NCI-H2081 treated with DMSO at 0.1 percent for 48 hours (cell line): Measurements from ENCODE around the gene UBXN6.

Experiments
- DNase-seq: peaks from one replicate; lab custom pipeline; 2025; lab: John Stamatoyannopoulos, UW

Gene UBXN6

DNA sequence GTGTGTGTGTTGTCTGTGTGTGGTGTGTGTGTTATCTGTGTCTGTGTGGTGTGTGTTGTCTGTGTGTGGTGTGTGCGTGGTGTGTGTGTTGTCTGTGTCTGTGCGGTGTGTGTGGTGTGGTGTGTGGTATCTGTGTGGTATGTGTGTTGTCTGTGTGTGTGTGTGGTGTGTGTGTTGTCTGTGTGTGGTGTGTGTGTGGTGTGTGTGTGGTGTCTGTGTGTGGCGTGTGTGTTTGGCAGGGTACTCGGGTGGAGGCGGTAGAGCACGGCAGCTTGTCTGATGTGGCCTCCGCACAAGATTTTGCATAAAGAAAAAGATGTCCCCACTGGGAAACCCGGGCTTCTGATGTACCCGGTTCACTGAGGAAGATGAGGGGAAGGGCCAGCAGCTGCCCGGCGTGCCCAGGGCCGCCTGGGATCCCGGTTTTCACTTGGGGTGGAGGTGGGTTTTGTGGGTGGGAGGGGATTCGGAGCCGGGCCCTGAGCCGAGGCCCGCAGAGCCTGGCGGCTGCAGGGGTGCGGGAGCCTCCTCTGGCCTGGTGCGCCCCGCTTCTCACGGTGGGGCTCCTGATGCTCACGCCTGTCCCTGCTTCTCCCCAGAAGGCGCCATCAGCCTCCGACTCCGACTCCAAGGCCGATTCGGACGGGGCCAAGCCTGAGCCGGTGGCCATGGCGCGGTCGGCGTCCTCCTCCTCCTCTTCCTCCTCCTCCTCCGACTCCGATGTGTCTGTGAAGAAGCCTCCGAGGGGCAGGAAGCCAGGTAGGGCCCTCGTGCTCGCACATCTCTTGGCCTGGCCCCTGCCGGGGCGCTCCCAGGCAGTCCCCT, 35.7 kb upstream of the UBXN6 start:
- DNase-seq: no peak

GRCh38 chr19:4492337-4493103, 34.9 kb upstream of the UBXN6 start:
- DNase-seq: no peak

- no peak for DNase-seq
Observed at GRCh38 chr19:4491446-4491845, 33.9 kb upstream of the UBXN6 start.

DNA sequence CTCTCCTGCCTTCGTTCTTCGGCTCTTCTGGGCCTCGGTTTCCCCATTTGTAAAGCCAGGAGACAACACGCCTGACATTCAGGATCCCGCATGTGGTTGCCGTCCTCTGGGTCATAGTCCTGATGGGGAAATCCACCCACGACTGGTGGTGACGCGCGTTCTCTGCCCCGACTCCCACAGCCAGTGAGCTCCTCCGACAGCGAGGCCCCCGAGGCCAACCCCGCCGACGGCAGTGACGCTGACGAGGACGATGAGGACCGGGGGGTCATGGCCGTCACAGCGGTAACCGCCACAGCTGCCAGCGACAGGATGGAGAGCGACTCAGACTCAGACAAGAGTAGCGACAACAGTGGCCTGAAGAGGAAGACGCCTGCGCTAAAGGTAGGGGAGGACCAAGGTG, 30.9 kb upstream of the UBXN6 start:
- no peak for DNase-seq

- DNase-seq: no peak
Observed at GRCh38 chr19:4487572-4487971, 30.0 kb upstream of the UBXN6 start.

DNA sequence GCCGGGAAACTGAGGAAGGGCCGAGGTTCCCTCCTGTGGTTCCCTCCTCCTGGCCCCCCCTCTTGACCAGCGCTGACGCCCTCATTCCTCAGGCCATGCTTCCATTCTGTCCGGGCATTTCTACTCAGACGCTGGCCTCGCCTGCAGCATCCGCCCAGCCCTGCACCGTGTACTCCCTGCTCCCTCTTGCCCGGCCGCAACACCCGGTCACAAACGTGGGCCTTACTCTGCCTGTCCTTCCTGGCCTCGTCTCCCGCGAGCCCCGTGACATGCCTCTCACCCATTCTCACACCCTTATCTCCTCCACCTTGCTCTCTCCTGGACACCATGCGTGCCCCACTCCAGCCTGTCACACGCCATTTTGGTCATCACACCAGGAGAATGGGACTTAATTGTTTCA, 25.8 kb upstream of the UBXN6 start:
- DNase-seq: no peak

GRCh38 chr19:4482721-4483364, 25.2 kb upstream of the UBXN6 start:
- DNase-seq: no peak

DNA sequence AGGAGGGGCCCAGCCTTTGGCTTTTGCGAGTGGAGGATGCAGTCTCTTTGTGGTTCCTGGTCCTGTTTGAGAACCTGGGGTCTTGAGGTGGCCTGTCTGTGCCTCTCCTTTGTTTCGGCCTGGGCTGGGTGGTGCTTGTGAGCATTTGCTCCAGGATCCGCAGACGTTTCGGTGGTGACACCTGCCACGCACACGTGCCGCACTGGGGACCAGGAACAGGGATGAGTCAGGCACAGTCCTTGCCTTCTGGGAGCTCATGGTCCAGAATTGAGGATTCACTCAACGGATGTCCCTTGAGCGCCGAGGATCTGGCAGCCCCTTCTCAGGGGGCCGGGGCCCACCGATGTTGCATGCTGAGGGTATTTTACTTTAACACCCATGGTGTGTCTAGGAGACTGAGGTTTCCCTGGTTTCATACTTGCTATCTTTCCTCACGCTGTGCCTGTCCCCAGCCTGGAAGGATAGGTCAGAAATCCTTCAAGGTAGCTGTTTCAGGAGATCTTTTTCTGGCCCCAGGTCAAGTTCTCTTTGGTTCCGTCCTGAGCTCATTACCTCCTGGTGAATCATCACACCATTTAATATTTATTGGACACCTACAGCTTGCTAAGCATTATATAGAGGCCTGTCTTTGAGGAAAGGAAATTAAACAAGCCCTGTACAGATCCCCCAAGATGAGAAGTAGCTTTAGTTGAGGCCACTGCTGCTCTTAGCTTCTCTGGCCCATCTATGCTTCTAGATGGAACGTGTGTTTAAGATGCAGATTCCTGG, 19.6 kb upstream of the UBXN6 start:
- no peak for DNase-seq

DNA sequence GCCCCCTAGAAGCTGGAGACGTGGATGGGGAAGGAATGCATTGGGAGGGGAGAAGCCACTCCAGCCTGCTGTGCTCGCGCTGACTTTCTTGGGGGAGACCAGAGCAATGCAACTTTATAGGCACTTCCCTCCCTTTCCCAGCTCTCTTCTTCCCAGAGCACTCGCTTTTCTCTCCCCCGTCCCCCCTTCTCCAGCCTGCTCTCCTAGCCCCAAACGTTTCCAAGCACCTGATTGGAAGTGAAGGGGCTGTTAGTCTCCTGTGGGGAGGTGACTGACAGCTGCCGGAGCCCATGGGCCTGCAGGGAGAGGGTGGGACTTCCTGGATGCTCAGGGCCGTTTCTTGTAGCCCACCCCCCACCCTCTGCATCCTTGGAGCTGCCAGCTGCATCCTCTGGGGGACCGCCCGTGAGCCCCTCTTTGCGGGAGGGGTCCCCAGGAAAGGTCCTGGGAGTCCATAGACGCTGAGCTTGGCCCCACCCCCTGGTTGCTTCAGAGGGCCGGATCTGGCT, 17.0 kb upstream of the UBXN6 start:
- peak; percentile 48 for DNase-seq

- no peak for DNase-seq
Observed at GRCh38 chr19:4473763-4474513, 16.3 kb upstream of the UBXN6 start.

GRCh38 chr19:4473011-4473762, 15.6 kb upstream of the UBXN6 start:
- no peak for DNase-seq

DNA sequence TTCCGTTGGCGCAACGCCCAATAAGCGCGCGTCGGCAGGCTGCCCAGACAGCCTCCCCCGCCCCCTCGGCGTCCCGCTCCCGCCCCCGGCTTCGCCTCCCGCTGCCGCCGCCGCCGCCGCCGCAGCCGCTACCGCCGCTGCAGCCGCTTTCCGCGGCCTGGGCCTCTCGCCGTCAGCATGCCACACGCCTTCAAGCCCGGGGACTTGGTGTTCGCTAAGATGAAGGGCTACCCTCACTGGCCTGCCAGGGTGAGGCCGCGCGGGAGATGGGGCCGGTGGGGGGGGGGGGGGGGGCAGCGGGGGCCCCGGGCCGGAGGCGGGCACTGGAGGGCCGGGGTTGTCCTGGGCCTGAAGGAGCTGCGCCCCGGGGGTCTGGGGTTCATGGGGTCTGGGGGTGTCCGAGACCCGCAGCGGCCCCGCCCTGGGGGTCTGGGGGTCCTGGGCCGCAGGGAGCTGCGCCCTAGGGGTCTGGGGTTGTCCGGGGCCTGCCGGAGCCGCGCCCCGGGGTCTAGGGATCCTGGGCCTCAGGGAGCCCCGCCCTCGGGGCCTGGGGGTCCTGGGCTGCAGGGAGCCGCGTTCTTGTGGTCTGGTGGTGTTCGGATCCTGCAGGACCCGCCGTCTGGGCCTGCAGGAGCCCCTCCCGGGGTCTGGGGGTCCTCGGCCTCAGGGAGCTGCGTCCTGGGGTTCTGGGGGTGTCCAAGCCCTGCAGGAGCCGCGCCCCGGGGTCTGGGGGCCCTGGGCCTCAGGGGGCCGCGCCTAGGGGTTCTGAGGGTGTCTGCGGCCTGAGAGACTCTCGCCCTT, 14.8 kb upstream of the UBXN6 start, which contains the start of gene HDGFL2:
HDGFL2 (plus strand) TSS at position 124 of the 801 bp plus-strand sequence; CDS start at position 178, 54 bp downstream.
- no peak for DNase-seq

DNA sequence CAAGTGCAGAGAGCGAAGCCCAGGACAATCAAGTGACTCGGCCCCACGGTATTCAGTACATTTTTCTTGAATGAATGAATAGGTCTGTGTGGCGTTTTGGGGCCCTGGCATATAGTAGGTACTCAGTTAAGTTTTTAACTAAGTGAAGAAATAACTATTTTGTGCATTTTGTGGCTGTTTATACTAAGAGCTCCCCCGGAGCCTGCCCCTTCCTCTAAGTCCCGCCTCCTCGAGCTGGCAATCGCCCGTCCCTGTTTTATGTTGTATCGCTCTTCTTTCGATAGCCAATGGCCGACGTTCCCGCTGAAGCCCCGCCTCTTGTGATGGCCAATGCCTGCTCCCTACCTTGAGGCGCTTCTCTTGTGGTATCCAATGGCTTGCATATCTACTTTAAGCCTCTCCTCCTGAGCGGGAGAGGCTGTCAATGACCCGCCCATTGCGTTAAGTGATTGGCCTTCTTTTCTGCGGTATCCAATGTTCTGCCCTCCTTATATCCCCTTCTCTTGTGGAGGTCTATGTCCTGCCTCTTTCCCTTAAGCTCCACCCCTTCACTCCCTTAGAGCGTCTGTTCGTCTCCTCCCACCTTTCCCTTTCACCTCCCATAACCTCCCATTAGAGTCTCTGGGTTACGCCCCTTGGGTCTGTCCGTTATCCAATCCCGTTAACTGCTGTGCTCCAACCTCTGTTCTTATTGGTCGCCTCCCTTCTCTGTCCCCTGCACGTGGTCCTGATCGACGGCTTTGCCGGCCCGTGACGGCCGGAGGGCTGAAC, 14.0 kb upstream of the UBXN6 start:
- peak; percentile 100 for DNase-seq

GRCh38 chr19:4467835-4468234, 10.2 kb upstream of the UBXN6 start:
- no peak for DNase-seq

DNA sequence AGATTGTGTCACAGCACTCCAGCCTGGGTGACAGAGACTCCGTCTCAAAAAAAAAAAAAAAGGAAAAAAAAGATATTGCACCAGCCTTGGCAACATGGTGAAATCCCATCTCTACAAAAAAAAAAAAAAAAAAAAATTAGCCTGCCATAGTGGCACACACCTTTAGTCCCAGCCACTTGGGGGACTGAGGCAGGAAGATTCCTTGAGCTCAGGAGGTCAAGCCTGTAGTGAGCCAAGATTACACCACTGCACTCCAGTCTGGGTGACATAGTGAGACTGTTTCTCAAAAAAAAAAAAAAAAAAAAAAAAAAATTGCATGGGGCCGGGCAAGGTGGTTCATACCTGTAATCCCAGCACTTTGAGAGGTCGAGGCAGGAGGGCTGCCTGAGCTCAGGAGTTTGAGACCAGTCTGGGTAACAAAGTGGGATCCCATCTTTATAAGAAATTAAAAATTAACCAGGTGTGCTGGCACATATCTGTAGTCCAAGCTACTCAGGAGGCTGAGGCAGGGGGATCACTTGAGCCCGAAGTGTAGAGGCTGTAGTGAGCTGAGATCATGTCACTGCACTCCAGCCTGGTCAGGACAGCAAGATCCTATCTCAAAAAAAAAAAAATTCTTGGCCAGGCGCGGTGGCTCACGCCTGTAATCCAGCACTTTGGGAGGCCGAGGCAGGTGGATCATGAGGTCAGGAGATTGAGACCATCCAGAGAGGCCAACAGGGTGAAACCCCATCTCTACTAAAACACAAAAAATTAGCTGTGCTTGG, 7.4 kb upstream of the UBXN6 start:
- no peak for DNase-seq

DNA sequence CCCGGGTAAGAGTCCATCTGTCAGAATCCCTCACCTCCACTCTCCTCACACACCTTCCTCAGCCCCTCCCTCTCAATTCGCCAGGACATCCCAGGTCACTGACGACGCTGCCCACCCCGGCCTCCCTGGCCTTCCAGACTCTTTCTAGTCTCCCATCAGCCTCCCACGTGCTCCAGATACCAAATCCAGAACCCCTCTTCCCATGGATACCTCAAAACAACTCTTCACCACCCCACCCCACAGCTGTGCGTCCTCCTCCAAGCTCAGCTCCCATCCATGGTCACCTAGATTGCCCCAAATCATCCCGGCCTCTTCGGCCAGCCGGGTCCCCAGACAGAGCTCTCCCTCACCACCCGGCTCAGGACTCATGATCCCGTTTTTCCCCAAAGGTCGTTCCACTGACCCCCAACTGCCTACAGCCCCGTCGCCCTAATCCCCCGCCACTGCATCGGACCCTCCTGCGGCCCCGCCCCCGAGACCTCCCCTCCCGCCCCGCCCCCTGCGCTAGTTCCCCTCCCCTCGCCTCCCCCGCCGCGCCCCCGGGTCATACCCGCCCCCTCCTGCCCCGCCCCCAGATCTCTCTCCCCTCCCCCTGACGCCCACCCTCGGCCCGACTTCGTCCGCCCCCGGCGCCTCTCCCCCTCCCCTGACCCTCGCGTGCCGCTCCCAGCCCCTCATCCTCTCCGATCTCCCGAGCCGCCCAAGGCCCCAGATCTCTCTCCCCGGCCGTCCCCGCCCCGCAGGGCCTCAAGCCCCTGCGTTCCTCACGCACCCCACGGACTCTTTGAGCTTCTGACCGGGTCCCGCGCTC, 546 bp downstream of the UBXN6 start:
- no peak for DNase-seq

DNA sequence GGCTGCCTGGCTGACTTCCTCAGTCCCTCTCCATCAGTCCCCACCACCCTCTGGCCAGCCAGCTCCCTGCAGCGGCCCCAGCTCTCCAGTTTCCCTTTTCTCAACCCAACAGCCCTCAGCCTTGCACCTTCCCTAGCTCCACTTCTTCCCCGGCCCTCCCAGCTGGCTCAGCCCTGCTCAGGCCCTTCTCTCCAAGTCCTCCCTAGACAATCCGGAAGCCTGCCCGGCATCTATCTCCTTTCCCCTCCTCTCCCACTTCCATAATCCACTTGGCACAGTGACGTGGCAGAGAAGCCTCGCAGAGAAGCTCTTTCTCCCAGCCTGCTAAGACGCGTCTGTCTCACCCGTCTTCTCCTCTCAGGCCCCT, 1.1 kb downstream of the UBXN6 start:
- no peak for DNase-seq
